ENCODE measurements around the gene TMEM213.

TMEM213 gene

GRCh38 chr7:138797715-138798320 is at the start of gene TMEM213, which contains the start of gene ATP6V0A4:
Gene TMEM213, plus strand, starts transcription at chr7:138797994. Its CDS starts 111 bp downstream, at chr7:138798105.
Gene ATP6V0A4, minus strand, starts transcription at chr7:138798196. Its CDS starts 26,949 bp downstream, at chr7:138771247.
- no peak for DNase-seq (ENCODE audit: low read depth in 2 of 2)

DNA sequence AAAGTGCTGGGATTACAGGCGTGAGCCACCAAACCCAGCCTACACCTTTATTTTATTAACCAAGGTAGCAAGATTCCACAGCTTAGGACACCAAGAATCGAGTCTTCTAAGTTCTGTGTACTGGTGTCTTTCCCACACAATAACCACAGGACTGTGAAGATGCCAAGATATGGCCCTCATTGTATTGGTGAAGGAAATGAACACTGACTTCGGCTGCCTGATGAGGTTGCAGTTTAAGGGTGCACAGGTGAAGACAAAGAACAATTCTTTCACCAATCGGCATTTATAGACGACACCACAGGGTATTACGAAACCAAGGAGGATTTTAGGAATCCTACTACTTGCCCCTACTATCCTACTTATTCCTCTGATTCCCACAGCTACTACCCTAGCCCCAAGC is 49.1 kb upstream of the TMEM213 start:
- DNase-seq (ENCODE audit: low read depth in 2 of 2) = no peak

GRCh38 chr7:138749960-138750359 is 47.8 kb upstream of the TMEM213 start:
- no peak for DNase-seq (ENCODE audit: low read depth in 2 of 2)

DNA sequence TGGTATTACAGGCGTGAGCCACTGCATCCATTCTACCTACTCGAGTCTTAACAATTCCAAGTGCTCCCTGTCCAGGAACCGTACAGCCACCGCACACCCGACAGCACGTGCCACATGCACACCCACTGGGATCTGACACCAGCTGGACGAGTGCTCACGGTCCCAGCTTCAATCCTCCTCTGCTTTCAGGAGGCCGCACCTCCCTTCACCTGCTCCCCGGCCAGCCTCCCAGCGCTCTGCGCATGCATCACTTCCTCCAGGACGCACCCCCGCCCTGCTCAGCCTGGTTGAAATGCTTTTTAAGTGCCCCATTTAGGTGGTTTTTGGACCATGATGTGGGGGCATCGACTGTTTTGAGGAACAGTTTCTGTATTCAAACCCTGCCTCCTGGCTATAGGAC is 47.3 kb upstream of the TMEM213 start:
- no peak for DNase-seq (ENCODE audit: low read depth in 2 of 2)

- DNase-seq (ENCODE audit: low read depth in 2 of 2) = no peak
These were observed 46.8 kb upstream of the TMEM213 start for GRCh38 chr7:138750901-138751464.

- peak; percentile 64 to 75 for DNase-seq (ENCODE audit: low read depth in 2 of 2)
These were observed 45.2 kb upstream of the TMEM213 start for GRCh38 chr7:138752518-138753149.

GRCh38 chr7:138753150-138753518 is 44.7 kb upstream of the TMEM213 start:
- DNase-seq (ENCODE audit: low read depth in 2 of 2) = no peak

DNA sequence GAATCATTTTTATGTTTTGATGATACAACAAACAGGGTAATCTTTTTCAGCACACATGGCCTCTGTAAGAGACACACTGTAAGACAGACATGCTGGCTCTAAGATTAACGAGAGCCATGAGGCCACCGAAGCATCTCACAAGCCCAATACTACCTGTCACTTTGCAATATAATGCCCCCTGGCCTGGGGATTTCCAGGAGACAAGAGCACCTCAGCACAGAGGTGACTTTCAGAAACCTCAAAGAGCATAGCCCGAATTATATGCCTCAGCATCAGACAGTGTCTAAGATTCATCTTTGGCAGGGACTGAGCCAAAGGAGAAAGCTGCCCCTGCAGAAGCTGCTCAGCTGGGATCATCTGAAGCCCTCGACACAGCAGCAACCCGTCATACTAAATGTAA is 44.2 kb upstream of the TMEM213 start:
- no peak for DNase-seq (ENCODE audit: low read depth in 2 of 2)

- no peak for DNase-seq (ENCODE audit: low read depth in 2 of 2)
These were observed 42.5 kb upstream of the TMEM213 start for GRCh38 chr7:138755331-138755747.

- DNase-seq (ENCODE audit: low read depth in 2 of 2) = no peak
These were observed 41.8 kb upstream of the TMEM213 start for GRCh38 chr7:138755842-138756590.

DNA sequence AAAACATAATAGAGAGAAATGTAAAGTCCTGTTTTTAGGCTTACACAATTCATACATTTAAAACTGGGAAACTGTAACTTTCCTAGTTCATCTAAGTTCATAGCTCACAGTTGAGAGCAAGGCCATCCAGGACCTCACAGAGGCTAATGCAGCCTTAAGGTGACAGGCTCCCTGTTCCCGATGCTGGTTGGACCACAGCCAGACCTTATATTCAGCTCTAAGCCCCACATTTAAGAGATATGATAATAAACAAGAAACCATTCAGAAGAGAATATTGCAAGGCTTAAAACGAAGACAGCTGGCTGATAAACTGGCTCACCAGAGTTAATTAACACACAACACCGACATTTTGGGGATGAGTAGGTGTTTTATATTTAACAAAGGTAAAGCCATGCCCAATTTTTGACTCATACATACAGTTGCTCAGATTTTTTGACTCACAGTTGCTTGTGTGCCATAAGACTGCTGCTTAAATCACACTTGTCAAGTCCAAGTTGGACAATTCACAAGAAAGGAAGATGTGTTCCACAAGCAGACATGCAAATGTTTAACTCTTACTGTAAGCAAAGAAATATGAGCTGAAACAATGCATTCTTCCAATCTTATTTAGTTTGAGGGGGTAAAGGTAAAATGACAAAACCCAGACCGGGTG is 41.1 kb upstream of the TMEM213 start:
- DNase-seq (ENCODE audit: low read depth in 2 of 2) = no peak

DNA sequence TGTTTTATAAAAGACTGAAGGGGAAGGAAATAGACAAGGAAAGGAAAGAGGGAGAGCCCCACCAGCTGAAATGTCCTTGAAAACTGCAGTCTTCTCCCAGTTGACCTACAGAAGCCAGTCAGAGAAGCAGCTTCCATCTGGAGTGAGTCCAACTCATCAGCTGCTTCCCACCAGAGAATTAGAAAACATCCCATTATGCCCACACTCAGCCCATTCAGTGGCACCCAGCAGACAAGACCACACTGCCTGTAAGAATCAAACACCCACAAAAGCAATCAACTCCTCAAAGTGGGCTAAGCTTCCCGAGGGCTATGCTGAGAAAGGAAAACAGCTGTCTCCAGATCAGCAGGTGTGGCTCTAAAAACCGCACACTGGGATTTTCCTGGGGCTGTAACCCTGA is 29.6 kb upstream of the TMEM213 start:
- DNase-seq (ENCODE audit: low read depth in 2 of 2) = no peak

DNA sequence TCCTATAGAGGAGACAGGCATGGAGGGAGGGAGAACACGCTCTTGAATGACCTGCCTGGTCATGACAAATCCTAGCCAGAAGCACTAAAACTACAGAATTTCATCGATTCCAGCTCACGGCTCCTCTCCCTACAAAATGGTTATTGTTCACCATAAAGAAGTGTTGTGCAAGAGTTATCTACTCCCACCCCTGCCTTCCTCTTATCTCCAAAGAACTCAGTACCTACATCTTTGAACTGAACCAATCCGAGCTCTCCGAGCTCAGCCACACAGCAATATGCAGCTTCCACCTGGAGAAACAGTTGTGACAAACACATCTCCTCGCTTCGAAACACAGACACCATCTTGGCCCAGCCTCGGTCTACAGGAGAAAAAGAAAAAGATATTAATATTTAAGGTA is 26.9 kb upstream of the TMEM213 start:
- DNase-seq (ENCODE audit: low read depth in 2 of 2) = no peak

- no peak for DNase-seq (ENCODE audit: low read depth in 2 of 2)
These were observed 24.6 kb upstream of the TMEM213 start for GRCh38 chr7:138773176-138773575.

DNA sequence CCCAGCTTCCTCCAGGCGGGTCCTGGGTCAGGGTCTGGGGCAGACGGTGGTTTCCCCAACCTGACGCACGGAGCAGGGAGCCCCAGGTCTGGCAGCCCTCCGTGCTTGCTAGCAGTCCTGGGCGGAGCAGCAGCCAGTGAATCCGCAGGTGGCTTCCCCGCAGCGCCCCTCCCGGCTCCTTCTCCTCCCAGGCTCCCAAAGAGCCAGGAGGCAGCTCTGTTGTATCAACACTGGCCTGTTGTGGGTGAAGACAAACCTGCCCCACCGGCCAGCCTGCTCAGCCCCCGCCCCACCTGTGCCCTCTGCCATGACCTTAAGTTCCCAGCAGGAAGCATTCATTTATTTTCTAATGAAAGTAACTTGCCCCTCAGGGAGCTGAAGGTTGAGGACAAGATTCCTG is 24.0 kb upstream of the TMEM213 start:
- DNase-seq (ENCODE audit: low read depth in 2 of 2) = no peak

DNA sequence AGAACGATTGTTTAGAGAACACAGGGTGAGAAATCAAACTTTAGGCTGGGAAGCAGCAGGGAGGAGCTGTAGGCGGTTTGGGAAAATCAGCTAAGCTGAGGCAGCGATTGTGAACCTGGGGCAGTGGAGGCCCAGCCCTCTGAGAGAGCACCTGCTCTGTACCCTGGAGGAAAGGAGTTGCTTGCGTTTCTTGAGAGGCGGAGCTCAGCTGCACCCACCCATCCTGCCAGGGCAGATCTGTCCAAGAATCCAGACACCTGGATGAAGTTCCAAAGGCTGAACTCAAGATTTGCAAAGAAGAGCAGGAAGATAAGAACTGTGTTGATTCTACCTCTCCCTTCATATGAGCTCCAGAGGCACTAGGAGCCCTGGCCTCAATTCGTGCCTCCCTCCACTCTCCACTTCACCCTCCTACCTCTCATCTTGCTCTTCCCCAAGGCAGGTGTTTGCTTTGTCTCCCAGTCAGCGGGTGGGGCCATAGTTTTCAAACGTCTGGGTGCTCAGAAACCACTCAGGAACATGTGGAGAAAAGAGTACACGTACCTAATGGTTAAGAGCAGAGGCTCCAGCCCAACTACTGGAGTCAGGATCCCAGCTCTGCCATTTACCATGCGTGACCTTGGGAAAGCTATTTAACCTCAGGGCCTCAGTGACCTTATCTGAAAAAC is 21.5 kb upstream of the TMEM213 start:
- DNase-seq (ENCODE audit: low read depth in 2 of 2) = no peak

GRCh38 chr7:138781004-138781403 is 16.8 kb upstream of the TMEM213 start:
- DNase-seq (ENCODE audit: low read depth in 2 of 2) = no peak

DNA sequence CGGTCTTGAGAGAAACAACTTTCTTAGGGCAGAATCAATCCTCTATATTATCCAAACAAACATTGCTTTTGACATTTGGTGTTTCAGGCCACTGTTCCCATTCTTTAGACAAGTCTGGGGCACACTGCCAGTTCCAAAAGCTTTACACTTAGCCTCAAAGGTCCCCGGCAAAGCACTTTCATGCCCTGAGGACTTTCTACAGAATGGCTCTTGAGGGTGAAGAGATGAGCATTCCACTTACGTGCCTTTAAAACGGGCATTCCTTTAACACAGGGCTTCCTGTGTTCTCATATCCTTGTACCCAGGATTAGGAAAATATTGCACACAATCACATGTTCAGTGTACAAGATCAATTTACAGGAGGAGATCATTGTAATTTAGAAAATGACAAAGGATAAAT is 13.1 kb upstream of the TMEM213 start:
- no peak for DNase-seq (ENCODE audit: low read depth in 2 of 2)

GRCh38 chr7:138785587-138786437 is 12.0 kb upstream of the TMEM213 start:
- DNase-seq (ENCODE audit: low read depth in 2 of 2) = no peak

DNA sequence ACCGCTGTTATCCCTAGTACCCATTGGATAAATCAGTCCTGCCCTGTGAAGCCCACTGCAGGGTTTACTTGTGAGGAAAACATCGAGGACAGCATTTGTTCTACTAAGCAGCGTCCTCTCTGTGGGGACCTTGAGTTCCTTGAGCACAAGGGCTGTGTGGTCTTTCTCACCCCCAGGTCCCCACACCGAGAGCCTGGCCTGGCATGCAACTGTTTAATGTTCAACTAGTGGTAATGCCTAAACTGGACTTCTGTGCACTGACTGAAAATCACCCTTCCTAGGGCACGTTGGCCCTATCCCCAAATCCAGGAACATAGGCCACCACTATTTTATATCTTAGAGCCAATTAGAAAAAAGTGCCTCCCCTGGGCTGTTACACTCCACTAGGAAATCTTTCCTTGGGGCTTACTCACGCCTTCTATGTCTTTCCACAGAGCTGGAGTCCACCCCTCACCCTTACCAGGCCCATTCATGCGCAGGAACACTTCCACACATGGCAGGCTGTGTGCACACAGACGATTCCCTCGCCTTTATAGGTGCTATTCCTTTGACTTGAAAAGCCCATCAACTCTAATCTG is 1.7 kb upstream of the TMEM213 start:
- DNase-seq (ENCODE audit: low read depth in 2 of 2) = no peak

All from activated CD4-positive, alpha-beta T cell treated with anti-CD3 and anti-CD28 coated beads for 24 hours (primary cell).